Astrocyte (in vitro differentiated cells and primary cell): ENCODE data around the gene ANKRD34A. TPM values are rescaled to one million over a fixed set of nuclear protein-coding genes. Genes with fewer than 3 reads are reported as not detected.

Experiments
- DNase-seq: peaks from one replicate; pipeline ENCODE4 v3.0.0-alpha.2; 2010; ENCODE audit warnings: low read depth
- FAIRE-seq: peaks from 2 replicates; lab custom pipeline; 2011; peaks lifted over from hg19 to GRCh38; lab: Jason Lieb, UNC
- H2AFZ ChIP-seq: 2 replicates; pipeline ENCODE4 v1.6.0; 2012; ENCODE audit warnings: low read depth, low read length, inconsistent platforms
- H3K27ac ChIP-seq: 2 replicates; pipeline ENCODE4 v1.5.1; 2011; ENCODE audit warnings: low read depth, low read length, inconsistent platforms
- H3K27me3 ChIP-seq: 2 replicates; pipeline ENCODE4 v1.6.0; 2011; ENCODE audit warnings: low read length, inconsistent platforms; ENCODE audit not compliant: insufficient read depth
- H3K36me3 ChIP-seq: 2 replicates; pipeline ENCODE4 v1.5.1; 2011; ENCODE audit warnings: low read length, inconsistent platforms; ENCODE audit not compliant: insufficient read depth
- H3K4me1 ChIP-seq: 2 replicates; pipeline ENCODE4 v1.5.1; 2011; ENCODE audit warnings: low read length, inconsistent platforms; ENCODE audit not compliant: insufficient read depth
- H3K4me2 ChIP-seq: 2 replicates; pipeline ENCODE4 v1.6.0; 2012; ENCODE audit warnings: low read length, inconsistent platforms
- H3K4me3 ChIP-seq: 2 replicates; pipeline ENCODE4 v1.5.1; 2011; ENCODE audit warnings: low read depth, mild to moderate bottlenecking, low read length, inconsistent platforms; ENCODE audit not compliant: insufficient read depth
- H3K79me2 ChIP-seq: 2 replicates; pipeline ENCODE4 v1.6.0; 2012; ENCODE audit warnings: mild to moderate bottlenecking, low read length, inconsistent platforms; ENCODE audit not compliant: insufficient read depth
- H3K9ac ChIP-seq: 2 replicates; pipeline ENCODE4 v1.6.0; 2012; ENCODE audit warnings: mild to moderate bottlenecking, low read length, inconsistent platforms
- H3K9me3 ChIP-seq: 2 replicates; pipeline ENCODE4 v1.5.1; 2012; ENCODE audit warnings: low read depth, mild to moderate bottlenecking, low read length, inconsistent platforms; ENCODE audit not compliant: insufficient read depth
- H4K20me1 ChIP-seq: 2 replicates; pipeline ENCODE4 v1.6.0; 2012; ENCODE audit warnings: low read length, inconsistent platforms; ENCODE audit not compliant: insufficient read depth
- H3K27ac Mint-ChIP-seq: one replicate; pipeline ENCODE4 v1.8.0; 2021; ENCODE audit warnings: mild to moderate bottlenecking, mixed read lengths; ENCODE audit not compliant: unreplicated experiment
- H3K27me3 Mint-ChIP-seq: one replicate; pipeline ENCODE4 v1.8.0; 2021; ENCODE audit warnings: low read depth, mixed read lengths; ENCODE audit not compliant: unreplicated experiment
- H3K36me3 Mint-ChIP-seq: one replicate; pipeline ENCODE4 v1.8.0; 2021; ENCODE audit warnings: low read depth, mixed read lengths; ENCODE audit not compliant: unreplicated experiment
- H3K4me1 Mint-ChIP-seq: one replicate; pipeline ENCODE4 v1.8.0; 2021; ENCODE audit warnings: low read depth, mixed read lengths; ENCODE audit not compliant: unreplicated experiment
- H3K4me3 Mint-ChIP-seq: one replicate; pipeline ENCODE4 v1.8.0; 2021; ENCODE audit warnings: mild to moderate bottlenecking, moderate library complexity, mixed read lengths; ENCODE audit not compliant: unreplicated experiment
- H3K9me3 Mint-ChIP-seq: one replicate; pipeline ENCODE4 v1.8.0; 2021; ENCODE audit warnings: mild to moderate bottlenecking, mixed read lengths; ENCODE audit not compliant: unreplicated experiment
- CTCF ChIP-seq: IDR thresholded peaks from 2 replicates; pipeline ENCODE4 v1.5.1; 2011; ENCODE audit warnings: low read depth, mild to moderate bottlenecking, inconsistent platforms, low read length, moderate library complexity; ENCODE audit not compliant: insufficient read depth
- EZH2 ChIP-seq: IDR thresholded peaks from 2 replicates; pipeline ENCODE4 v1.6.1; 2012; ENCODE audit warnings: mild to moderate bottlenecking, low read length, inconsistent platforms; ENCODE audit not compliant: insufficient read depth
- total RNA-seq: library from RNA; stranded (reverse); gene quantifications from 2 replicates; pipeline ENCODE4 v1.2.1, GENCODE V29; 2021

The ANKRD34A gene
- total RNA-seq, 1 donor from 2014 or later: 5.8 TPM

GRCh38 chr1:145982010-145982723, 17.8 kb upstream of the ANKRD34A start:
- Mint-ChIP-seq H3K27ac (peak overlapping the region; percentile 29), H3K4me1 (peaks cover 22% of the 10 kb centered on the region), H3K27me3 (no peaks in the 10 kb centered on the region), H3K9me3 (no peaks in the 10 kb centered on the region), H3K36me3 (no peaks in the 10 kb centered on the region), H3K4me3 (peak overlapping the region; percentile 18)
- Histone ChIP-seq H2AFZ (no peak overlapping the region), H3K27me3 (no peaks in the 10 kb centered on the region), H3K79me2 (no peaks in the 10 kb centered on the region), H3K36me3 (no peaks in the 10 kb centered on the region), H3K4me1 (peaks cover 41% of the 10 kb centered on the region), H3K4me2 (no peak overlapping the region), H3K9ac (no peak overlapping the region), H3K4me3 (no peak overlapping the region), H3K27ac (no peak overlapping the region), H3K9me3 (no peaks in the 10 kb centered on the region), H4K20me1 (no peaks in the 10 kb centered on the region)
- no peak for DNase-seq
- no peak for FAIRE-seq
- TF ChIP-seq EZH2 (no peak), CTCF (no peak)

DNA sequence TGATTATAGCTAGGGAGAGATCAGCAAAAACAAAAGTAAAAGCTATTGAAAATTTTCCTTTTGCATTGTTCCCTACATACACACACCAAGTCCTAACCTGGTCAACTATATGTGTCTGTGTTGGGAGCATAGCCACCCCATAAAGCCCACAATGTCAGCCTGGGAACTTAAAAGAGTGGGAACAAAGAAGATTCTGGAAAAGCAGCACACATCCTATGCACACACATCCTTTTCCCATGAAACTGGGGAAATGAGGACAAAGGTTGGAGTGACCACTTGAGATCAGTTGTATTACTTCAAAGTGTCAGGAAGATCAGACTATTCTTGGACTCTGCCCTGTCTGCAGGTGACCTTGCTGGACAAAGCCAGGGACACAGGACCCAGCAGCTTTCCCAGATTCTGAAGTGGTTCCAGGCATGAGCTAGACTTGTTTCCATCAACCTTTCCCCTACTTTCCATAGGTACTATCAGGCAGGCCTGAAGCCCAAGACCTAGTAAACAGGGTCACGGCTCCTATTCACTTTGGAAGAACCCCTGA, 16.2 kb upstream of the ANKRD34A start:
- H3K4me3 ChIP-seq: no peak overlapping the region
- peaks cover 14% of the 10 kb centered on the region for H3K4me1 Mint-ChIP-seq
- H3K9me3 Mint-ChIP-seq: no peaks in the 10 kb centered on the region
- TF ChIP-seq CTCF (no peak), EZH2 (no peak)
- H3K27ac Mint-ChIP-seq: no peak overlapping the region
- no peaks in the 10 kb centered on the region for H3K27me3 Mint-ChIP-seq
- no peaks in the 10 kb centered on the region for H3K9me3 ChIP-seq
- H3K9ac ChIP-seq: no peak overlapping the region
- H3K4me2 ChIP-seq: peak overlapping the region; percentile 79
- H3K27ac ChIP-seq: peak overlapping the region; percentile 93
- no peak for FAIRE-seq
- no peaks in the 10 kb centered on the region for H3K27me3 ChIP-seq
- H4K20me1 ChIP-seq: no peaks in the 10 kb centered on the region
- DNase-seq: no peak
- no peak overlapping the region for H2AFZ ChIP-seq
- H3K36me3 Mint-ChIP-seq: no peaks in the 10 kb centered on the region
- peaks cover 35% of the 10 kb centered on the region for H3K4me1 ChIP-seq
- H3K79me2 ChIP-seq: no peaks in the 10 kb centered on the region
- no peaks in the 10 kb centered on the region for H3K36me3 ChIP-seq
- no peak overlapping the region for H3K4me3 Mint-ChIP-seq
